HG03520 (cell line): ENCODE measurements around the gene RFESD.

ENCODE experiments used
- ATAC-seq: cut with Tn5 transposase; IDR thresholded peaks from one replicate; pipeline ENCODE4 v1.9.1; 2021; ENCODE audit warnings: mild to moderate bottlenecking, moderate library complexity; ENCODE audit not compliant: unreplicated experiment

RFESD gene

DNA sequence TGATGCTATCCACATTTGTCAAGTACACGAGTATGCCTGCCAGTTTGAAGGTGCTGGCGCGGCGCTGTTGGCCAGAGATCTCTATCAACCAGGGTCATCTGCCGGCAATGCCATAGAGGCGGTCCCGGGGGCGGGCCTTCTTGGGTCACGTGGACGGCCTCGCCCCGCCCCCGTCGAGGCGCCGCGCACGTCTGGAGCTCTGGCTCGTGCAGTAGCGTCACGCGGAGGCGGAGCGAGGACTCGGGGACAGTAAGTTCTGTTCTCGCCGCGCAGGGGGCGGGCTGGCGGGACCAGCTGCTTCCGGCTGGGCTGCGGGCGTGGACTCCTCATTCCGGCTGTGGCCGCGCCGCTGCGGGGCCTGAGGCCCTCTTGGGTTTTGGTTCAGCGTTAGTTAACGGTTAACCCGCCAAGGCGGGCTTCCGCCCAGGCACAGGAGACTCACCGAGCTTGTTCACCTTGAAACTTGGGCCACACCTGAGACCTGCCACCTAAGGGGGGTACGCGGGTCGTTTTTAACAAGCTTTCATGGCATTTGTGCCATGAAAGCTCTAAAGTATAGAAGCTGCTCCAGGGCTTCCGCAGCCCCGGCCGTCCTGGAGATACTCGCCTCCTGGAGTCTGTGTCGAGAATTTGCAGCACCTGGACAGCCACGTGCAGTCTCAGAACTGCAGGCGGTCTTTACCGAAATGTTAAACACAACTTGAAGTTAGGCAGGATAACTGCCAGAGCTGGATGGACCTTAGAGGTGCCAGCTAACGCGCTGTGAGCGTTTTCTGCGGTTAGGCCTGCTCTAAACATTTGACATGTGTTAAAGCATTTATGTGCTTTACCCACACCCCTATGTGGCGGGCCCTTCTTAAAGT, at the start of gene RFESD:
Gene RFESD (plus strand): TSS at position 209 of the 863 bp plus-strand sequence. CDS start 5,495 bp downstream, outside the sequence.
- peak; percentile 92 for ATAC-seq

DNA sequence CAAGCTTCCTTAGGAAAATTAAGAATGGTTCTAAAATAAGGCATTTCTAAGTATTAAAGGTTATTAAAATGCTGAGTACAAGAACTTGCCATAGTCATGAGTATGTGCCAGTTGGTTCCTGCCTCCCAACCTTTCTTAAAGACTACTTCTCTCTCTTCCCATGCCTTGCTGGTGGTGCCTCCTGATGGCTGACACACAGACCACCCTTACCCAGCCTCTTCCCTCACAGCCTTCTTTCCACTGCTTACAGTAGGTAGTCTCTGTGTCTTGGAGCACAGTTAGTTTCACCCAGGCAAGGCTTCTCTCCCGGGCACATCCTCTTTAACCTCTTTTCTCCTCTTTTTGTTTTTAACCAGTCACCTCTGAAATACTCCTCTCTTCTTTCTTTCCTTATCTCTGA, 47.3 kb upstream of the RFESD start:
- ATAC-seq, result no peak

DNA sequence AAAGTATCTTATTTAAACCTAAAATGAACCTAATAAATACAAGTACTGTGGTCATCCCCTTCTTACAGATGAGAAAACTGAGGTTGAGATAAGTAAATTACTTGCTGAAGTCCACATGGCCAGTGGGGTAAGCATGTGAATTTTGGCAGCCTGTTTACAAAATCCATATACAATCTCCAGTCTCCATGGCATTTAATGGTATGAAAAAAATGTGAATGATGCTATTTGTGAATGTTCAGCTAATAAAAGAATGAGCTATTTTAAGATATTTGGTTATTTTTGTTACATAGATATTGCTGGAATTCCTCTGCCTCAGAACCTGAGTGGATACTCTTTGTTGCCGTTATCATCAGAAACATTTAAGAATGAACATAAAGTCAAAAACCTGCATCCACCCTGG, 46.0 kb upstream of the RFESD start:
- no peak for ATAC-seq

DNA sequence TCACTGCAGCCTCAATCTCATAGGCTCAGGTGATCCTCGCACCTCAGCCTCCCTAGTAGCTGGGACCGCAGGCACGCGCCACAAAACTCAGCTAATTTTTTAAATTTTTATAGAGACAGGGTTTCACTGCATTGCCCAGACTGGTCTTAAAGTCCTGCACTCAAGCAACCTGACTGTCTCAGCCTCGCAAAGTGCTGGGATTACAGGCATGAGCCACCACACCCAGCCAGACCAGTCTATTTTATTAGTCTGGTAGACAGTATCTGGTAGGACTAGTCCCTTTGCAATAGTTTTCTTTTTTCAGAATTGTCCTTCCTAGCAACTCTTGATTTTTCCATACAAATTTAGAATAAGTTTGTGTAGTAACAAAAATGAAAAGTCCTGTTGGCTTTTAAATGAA, 40.8 kb upstream of the RFESD start:
- ATAC-seq, result no peak

DNA sequence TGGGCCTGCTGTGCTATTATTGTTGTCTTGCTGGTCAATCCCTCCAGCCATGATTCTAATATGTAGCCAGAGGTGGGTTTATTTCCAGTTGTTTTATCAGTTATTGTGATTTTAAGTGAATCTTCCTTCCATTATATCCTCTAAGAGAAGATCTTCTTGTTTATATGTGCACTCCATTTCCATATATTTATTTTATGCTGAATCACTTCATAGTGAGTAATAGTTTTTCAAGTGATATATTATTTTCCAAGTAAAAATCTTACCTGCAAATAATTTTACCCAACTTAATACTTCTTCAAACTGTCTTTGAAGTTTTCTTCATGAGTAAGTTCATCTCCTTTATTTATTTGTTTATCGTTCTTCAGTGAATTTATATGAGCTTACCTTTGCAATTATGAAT, 40.2 kb upstream of the RFESD start:
- ATAC-seq, result no peak

DNA sequence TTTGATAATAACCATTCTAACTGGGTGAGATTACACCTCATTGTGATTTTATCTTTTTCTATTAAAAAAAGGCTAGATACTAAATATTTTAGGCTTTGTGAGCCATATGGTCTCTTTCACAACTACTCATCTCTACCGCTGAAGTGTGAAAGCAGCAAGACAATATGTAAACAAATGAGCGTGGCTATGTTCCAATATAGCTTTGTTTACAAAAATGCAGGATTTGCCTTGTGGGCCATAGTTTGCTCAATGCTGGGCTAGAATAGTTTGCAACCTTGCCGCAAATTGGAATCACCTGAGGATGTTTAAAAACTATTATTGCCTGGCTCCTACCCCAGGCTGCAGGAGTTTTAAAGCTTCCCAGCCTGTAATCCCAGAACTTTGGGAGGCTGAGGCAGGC, 36.9 kb upstream of the RFESD start:
- no peak for ATAC-seq

DNA sequence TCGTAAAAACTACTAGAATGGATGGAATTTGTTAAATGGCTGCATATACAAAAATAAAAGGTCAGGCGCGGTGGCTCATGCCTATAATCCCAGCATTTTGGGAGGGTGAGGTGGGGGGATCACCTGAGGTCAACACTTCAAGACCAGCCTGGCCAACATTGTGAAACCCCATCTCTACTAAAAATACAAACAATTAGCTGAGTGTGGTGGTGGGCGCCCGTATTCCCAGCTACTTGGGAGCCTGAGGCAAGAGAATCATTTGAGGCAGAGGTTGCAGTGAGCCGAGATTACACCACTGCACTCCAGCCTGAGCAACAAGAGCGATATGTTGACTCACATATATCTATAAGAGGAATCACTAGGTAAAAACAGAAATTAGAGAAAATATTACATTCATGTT, 36.0 kb upstream of the RFESD start:
- no peak for ATAC-seq

DNA sequence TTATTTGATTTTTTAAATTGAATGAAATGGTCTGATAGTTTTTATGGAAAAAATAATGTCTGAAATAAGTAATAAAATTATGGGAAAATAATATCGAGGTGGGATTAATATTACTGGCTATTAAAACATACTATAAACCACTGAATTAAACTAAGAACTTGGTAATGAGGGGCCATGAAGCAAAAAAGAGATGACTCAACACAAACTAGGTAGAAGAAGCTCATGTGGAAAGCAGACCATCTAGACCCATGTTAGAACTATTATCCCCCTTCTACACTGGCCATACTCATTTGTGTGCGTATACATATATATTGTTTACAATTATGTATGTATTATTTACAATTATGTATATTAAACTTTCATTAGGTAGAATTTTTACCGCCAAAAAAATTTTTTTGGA, 35.2 kb upstream of the RFESD start:
- no peak for ATAC-seq

DNA sequence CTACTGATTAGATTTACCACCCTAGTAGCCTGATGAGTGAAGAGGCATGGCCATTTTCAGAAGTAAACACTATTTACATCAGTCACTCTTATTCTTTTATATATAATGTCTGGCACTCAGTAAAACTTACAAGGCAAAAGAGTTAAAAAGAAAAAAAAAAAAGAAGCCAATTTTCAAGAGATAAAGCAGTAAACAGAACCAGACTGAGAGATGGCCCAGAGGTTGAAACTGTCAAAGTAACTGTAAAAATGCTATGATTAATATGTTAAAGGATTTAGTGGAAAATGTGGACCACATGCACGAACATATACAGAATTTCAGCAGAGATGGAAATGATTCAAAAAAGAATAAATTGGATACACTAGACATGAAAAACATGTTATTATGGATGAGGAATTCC, 33.1 kb upstream of the RFESD start:
- no peak for ATAC-seq

DNA sequence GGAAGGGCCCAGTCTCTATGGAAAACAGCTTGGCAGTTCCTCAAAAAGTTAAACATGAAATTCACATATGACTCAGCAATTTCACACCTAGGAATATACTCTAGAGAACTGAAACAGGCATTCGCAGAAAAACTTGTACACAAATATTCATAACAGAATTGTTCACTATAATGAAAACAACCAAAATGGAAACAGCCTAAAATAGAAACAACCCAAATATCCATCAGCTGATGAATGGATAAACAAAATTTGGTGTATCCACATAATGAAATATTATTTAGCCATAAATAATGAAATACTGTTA, 31.5 kb upstream of the RFESD start:
- no peak for ATAC-seq

DNA sequence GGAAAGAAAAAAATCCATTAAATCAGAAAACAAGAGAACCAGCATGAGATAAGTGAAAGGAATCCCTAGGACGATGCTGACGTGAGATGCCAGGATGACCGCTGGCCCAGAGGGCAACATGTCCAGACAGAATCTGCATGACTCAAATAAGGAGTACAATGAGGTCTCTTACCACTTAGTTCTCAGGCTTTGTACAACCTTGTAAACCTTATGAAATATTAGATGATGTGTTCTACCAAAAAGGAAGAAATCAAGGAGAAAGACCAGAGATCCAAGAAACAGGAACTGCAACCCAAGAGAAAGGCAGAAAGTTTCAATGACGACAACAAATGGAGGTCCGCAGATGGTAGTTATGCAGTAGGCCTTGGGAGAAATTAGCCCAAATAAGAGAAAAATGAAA, 29.5 kb upstream of the RFESD start:
- no peak for ATAC-seq

DNA sequence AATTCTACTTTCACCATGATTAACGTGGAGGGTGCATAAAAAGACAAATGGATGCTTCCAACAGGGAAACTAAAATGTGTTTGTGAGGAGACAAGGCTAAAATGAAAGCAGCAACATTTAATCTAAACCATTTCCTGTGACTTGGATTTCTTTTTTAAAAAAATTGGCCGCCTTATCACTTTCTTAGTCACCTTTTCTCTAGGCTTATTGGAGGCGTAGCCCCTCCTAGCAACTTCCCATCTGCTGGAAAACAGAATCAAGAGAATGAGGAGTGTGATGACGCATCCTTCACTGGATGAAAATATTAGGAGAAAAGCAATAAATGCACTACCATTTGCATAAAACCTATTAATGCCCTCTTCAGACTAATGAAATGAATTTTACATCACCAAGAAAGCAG, 27.5 kb upstream of the RFESD start:
- ATAC-seq, result no peak

DNA sequence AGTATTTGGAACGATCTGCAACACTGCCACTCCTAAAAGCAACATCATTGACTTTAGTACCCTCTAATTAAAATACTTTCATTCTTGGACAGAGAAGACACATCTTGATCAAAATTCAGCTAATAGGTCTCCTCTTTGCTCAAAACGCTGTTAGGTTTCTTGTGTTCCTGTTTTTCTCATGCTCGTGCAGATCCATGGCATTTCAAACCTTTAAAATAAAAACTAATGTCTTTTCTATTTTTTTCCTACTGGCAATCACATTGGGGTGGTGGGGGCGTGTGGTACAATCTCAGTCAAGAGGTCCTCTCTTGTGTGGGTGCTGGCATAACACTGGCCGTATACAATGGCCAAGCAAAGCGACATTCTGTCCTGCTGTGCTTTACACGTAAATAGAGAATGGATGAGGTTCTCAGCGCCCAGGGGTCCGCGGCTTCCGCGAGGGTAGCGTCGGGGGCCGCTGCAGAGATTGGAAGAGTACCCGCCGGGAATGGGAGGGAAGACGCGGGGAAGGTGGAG, 27.0 kb upstream of the RFESD start:
- no peak for ATAC-seq

DNA sequence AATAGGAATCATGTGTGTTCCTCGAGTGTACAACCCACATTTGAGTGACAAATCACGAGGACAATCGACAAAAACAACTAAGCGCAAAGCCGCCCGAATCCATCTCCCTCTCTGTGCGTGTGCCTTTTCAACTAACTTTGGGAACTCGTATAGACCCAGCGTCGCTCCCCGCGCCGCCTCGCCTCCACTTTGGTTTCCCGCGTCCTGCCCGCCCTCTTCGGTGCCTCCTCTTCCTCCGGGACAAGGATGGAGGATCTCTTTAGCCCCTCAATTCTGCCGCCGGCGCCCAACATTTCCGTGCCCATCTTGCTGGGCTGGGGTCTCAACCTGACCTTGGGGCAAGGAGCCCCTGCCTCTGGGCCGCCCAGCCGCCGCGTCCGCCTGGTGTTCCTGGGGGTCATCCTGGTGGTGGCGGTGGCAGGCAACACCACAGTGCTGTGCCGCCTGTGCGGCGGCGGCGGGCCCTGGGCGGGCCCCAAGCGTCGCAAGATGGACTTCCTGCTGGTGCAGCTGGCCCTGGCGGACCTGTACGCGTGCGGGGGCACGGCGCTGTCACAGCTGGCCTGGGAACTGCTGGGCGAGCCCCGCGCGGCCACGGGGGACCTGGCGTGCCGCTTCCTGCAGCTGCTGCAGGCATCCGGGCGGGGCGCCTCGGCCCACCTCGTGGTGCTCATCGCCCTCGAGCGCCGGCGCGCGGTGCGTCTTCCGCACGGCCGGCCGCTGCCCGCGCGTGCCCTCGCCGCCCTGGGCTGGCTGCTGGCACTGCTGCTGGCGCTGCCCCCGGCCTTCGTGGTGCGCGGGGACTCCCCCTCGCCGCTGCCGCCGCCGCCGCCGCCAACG, 26.3 kb upstream of the RFESD start, which contains the start of gene GPR150:
Gene GPR150 (plus strand): TSS at position 58 of the 840 bp plus-strand sequence. CDS start 189 bp downstream, at position 247.
- peak; percentile 63 for ATAC-seq

DNA sequence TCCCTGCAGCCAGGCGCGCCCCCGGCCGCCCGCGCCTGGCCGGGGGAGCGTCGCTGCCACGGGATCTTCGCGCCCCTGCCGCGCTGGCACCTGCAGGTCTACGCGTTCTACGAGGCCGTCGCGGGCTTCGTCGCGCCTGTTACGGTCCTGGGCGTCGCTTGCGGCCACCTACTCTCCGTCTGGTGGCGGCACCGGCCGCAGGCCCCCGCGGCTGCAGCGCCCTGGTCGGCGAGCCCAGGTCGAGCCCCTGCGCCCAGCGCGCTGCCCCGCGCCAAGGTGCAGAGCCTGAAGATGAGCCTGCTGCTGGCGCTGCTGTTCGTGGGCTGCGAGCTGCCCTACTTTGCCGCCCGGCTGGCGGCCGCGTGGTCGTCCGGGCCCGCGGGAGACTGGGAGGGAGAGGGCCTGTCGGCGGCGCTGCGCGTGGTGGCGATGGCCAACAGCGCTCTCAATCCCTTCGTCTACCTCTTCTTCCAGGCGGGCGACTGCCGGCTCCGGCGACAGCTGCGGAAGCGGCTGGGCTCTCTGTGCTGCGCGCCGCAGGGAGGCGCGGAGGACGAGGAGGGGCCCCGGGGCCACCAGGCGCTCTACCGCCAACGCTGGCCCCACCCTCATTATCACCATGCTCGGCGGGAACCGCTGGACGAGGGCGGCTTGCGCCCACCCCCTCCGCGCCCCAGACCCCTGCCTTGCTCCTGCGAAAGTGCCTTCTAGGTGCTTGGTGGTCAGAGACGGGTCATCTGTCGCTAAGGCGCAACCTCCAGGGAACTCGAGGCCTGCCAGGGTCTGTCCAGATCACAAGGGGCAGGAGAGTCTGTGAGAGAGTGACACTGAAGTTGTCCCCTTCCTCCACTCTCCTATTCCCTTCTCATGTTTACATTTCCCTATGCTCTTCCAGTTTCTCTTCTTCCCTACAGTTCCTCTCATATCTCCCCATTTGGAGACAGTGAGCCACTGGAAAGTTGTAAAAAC, 25.4 kb upstream of the RFESD start:
- peak; percentile 50 for ATAC-seq

DNA sequence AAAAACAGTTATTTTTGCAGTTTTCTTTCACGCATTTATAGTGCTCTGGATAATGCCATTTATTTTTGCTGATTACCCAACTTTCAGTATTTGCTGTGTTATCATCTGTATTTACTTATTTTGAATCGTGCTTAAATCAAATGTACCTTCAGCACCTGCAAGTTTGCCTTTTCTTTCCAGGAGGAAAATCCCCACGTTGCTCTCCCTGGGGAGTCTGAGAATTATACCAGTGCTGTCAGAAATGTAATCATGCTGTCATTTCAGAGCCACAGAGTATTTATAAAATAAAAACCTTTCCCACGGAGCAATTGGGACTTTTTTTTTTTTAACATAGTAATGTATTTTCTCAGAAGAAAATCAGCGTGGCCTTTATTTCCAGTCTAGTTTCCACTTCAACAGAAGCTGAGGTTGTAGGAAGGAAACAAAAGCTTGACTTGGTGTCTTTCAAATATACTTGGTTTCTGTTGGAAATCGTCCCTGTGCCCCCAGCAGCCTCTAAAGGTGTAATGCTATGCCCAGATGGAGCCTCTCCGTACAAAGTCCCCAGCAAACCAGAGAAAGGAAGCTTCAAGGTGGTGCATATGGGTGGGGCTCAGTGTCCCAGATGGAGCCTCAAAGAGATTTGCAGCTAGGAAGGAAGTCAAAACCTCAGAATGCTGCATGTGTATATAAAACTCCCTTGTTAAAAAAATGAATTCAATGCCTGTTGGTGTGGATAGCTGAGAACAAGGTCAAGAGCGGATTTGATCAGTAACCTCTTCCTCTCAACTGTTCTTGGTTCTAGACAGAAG, 24.5 kb upstream of the RFESD start:
- no peak for ATAC-seq

DNA sequence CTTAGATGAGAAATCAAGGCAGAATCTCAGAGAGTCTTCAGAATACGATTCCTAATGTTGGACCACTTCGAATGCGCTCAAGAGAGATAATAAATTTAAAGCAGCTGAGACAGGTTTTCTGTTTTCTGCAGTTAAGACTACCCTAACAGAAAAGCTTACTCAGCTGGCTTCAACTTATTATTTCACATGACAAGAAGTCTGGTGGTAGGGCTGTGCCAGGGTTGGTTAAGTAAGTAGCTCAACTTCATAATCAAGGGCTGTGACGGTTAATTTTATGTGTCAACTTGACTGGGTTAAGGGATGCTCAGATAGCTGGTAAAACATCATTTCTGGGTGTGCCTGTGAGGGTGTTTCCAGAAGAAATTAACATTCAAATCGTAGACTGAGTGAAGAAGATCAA, 22.9 kb upstream of the RFESD start:
- ATAC-seq, result no peak

DNA sequence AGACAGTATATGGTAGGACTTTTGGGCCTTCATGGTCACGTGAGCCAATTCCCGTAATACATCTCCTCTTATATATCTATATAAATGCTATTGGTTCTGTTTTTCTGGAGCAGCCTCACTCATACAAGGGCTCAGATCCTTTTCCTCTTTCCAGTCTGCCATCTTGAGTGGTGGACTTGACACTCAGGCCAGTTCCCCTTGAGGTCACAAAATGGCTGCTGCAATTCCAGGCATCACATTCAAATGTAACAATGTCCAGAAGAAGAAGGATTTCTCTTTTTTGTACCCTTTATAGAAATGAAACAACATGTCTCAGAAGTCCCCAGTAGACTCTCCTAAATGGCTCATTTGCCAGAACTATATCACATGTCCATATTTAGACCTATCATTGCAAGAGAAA, 22.2 kb upstream of the RFESD start:
- ATAC-seq, result no peak

DNA sequence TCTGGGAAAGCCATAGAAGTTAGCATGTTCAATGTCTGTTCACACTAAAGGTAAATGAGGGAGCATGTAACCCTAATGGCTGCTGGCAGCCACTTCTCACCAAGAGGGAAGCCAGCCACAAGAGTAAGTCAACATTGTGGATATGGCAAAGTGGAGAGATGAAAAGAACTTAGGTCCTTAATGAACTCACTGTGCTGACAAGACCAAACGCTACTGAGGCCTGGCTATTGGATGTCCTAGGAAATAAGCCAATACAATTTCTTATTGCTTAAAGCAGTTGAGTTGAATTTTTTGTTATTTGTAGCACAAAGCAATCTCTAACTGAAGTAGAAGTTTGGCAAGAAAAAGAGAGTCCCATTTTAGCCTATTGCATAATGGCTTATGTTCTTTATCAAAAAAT, 19.9 kb upstream of the RFESD start:
- ATAC-seq, result no peak
